Testis (tissue), 2 donors: ENCODE results near the gene CREBRF.

Experiments used
- POLR2A ChIP-seq: fragments of 450-650 bp; IDR thresholded peaks from one replicate; pipeline ENCODE4 v1.6.1; 2017; ENCODE audit warnings: antibody characterized with exemption, mild to moderate bottlenecking, moderate library complexity
- TF ChIP-seq, protein P1 (sequence below), 3 experiments: fragments of 450-650 bp in 2 of 3; fragments of 200-600 bp in 1 of 3; sonication (generic) in 1 of 3; IDR thresholded peaks; one replicate each; pipeline ENCODE4 v1.5.1; 2016 to 2019; ENCODE audit warnings: antibody characterized with exemption in 3 of 3, mild to moderate bottlenecking in 2 of 3, moderate library complexity in 1 of 3

DNA sequence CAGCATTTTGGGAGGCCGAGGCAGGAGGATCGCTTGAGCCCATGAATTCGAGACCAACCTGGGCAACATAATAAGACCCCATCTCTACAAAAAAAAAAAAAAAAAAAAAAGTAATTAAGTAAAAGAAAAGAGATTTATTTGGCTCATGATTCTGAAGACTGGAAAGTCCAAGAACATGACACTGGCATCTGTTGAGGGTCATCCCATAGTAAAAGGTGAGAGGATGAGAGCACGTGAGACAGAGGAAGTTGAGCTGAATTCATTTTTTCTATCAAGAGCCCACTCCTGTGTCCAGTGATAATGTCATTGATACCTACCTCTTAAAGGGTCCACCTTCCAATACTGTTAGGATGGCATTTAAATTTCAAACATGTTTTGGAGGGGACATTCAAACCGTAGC lies 19.8 kb downstream of the CREBRF start:
- no peak for TF ChIP-seq POLR2A
- TF ChIP-seq, protein P1, sequence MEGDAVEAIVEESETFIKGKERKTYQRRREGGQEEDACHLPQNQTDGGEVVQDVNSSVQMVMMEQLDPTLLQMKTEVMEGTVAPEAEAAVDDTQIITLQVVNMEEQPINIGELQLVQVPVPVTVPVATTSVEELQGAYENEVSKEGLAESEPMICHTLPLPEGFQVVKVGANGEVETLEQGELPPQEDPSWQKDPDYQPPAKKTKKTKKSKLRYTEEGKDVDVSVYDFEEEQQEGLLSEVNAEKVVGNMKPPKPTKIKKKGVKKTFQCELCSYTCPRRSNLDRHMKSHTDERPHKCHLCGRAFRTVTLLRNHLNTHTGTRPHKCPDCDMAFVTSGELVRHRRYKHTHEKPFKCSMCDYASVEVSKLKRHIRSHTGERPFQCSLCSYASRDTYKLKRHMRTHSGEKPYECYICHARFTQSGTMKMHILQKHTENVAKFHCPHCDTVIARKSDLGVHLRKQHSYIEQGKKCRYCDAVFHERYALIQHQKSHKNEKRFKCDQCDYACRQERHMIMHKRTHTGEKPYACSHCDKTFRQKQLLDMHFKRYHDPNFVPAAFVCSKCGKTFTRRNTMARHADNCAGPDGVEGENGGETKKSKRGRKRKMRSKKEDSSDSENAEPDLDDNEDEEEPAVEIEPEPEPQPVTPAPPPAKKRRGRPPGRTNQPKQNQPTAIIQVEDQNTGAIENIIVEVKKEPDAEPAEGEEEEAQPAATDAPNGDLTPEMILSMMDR (IDR thresholded peaks at IDR 0.05), result no peak
